GM19035 (cell line): ENCODE data around the gene CEP20.
"Not testable (repeated sequence)": the region's sequence is repeated elsewhere in the genome, so short reads cannot be mapped to it uniquely, and the experiment has no call there.

Experiments used
- ATAC-seq: cut with Tn5 transposase; IDR thresholded peaks from one replicate; pipeline ENCODE4 v1.9.1; 2021; ENCODE audit not compliant: unreplicated experiment

CEP20 gene

DNA sequence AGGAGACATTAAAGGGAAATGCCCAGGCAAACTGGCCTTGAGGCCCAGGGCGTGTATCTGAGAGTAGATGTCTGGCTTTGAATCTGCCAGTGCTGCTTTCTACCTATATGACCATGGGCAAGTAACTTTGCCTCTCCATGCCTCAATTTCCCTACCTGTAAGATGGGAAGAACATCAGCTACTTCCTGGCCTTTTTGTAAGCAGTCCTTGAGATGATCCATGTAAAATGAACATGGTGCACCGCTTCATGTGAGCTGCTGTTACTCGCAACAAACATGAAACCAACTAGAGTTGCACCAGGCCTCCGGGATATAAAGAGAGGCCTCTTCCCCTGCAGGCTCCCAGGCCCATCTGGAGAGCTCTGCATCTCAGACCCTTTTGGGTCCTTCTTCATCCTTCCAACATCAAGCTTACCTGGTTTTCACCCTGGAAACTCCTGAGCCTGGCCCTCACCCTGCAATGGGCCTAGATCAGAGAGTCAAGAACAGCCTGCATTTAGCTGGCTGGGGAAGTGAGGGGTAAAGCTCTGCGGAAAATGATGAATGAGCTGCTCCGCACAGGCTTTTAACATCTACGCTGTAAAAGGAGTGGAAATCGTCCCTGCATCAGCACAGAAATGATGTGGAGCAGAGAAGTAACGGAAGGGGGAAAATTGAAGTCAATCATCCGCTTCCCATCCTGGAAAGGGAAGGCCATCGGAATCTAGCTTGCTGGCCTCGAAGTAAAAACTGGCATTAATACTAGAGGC, 29.3 kb downstream of the CEP20 start:
- no peak for ATAC-seq

DNA sequence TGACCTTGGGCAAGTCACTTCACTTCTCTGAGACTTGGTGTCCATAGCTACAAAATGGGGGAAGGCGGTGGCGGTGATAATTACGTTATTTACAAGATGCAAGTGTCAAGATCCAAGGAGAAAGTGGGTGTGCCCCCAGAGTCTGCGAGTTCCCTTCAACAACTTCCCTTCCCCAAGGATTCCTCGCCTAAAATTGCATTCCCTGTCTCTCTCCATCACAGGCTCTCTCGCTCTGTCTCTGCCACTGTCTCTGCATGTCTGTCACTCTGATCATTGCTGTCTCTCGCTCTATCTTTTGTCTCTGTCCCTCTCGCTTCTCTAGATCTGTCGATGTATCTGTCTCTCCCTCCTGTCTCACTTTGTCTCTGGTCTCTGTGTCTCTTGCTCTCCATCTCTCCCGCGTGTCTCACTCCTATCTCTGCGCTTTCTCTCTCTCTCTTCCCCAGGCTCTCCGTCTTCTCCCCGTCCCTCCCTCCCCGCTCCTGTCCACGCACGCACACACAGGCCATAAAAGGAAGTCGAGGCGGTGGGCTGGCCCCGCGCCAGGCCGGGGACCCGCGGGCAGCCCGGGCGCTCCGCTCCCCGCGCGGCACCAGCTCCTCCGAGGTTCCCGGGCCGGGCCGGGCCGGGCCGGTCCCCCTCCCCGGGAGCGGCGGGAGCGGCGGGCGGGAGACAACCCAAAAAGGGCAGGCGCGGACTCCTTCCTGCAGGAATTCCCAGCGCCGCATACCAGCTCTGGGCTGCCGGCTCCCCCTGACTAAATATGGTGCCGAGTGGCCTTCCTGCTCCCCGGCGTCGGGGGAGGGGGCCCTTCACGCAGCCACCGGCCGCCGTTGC, 30.5 kb downstream of the CEP20 start:
- no peak for ATAC-seq

DNA sequence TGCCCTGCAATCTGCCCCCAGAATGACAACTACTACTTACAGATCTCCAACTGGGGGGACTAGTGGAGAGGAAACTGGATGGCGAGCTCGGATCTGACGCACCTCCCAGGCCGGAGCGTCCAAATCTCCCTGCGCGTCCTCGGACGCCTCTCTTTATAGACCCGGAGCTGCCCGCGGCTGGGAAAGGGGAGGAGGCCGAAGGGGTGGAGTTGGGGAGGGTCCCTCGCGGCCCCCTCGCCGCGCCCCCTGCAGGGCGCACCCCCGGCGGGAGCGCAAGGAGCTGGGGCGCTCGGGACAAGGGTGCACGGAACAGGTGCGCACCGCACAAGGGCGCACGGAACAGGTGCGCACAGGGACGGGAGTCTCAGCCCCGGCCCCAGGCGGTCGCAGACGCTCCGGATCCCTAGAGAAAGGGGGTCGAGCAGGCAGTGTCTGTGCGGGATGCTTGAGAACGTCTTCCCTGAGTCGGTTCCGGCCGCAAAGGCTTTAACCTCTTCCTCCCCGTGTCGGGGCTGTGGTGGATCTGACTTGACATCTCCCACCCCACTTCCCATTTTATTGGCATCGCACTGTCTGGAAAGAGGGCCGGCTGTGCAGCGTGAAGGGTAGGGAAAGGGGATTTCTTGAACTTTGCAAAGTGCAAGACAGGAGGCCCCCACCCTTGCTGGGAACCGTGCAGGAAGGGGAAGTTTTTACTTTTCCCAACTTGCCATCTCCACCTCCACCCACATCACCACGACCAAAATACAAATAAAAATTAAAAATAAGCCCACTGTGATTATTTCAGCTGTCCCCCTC, 31.3 kb downstream of the CEP20 start, which contains the start of gene MYH11:
MYH11 (minus strand) TSS at position 128 of the 798 bp plus-strand sequence. CDS start 18,776 bp downstream, outside the sequence.
- no peak for ATAC-seq

DNA sequence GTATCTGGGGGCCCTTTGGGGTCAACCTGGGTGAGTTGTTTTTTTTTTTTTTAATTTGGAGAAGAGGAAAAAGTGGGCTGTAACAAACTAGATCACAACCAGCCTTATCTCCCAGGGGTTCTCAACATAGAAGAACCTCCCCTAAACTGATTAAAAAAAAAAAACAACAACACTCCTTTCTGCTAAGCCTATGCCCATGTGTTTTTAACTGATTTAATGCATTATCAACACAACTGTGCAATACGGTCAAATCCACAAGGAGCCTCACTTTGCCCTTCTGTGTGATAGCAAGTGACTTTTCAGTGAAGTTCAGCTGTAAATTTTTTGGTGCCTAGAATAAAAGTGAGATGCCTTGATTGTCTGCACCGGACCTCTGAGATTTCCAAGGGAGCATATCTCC, 32.2 kb downstream of the CEP20 start:
- ATAC-seq = no peak

DNA sequence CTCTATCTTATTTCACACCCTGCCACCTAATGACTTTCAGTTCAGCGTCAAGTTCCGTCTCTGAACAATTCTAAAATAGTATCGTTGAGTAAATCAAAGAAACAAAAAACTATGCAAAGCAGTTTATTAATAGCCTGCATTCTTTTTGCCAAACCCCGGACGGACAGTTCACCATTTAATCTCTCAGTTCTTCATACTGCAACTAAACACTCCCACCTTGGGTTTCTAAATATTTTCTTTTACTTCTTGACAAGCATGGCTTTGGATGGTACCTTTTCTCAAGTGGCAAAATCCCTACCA, 32.7 kb downstream of the CEP20 start:
- ATAC-seq = peak; percentile 80

DNA sequence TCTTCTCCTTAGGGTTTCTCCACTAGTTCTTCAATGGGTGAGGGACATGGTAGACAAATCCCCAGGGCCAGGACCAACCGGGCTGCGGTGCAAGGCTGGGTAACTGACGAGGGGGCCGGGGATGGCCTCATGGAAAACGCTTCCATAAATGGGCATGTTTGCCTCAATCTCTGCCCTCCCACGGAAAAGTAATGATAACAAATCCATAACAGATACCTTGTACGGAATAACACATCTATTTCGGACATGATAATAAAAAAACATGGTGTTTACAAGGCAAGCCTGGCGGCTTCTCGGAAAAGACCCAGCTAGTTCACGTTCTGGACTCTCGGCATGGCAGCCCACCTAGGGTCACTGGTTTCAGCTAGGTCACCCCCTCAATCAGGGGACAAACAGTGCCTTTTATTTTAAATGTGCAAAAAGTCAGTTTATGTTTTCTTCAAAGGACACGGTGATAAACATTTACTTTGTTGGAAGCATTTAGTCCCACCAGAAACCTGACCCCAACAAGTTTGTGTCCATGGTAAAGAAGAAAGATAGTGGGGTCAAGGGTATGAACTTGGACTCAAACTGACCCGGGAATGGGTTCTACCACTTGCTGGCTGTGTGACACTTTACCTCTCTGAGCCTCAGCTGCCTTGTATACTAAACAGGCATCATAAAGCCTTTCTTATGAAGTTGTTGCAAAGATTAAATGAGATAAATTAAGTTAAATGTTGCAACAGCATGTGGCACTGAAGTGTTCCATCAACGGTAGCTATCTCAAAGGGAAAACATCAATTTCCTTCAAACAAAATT, 33.3 kb downstream of the CEP20 start:
- ATAC-seq = peak; percentile 16

DNA sequence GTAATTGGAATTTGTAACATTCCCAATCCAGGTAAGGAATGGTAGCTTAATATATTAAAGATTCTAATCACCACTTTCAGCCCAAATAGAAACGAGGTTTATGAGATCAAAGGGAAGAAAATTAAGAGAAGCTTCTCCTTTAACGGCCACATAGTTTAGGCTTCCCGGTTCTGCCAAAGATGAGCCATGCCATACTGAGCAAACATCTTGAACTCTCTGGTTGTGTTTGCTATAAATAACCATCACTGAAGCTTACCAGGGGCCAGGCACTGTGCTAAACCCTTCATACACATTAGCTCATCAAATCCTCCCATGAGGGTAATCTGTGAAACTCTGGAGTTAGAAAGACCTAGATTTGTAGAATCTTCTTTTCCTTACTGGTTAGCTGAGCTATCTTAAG, 34.3 kb downstream of the CEP20 start:
- ATAC-seq = no peak

DNA sequence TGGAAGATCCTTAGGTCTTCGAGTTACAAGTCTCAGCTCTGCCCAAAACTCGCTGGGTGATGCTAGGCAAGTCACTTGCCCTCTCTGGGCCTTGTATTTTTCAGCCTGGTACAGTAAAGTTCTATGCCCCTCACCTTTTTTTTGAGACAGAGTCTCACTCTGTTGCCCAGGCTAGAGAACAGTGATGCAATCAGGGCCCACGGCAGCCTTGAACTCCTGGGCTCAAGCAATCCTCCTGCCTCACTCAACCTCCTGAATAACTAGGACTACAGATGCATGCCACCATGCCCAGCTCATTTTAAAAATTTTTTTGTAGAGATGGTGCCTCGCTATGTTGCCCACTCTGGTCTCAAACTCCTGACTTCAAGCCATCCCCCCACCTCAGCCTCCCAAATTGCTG, 35.4 kb downstream of the CEP20 start:
- no peak for ATAC-seq

DNA sequence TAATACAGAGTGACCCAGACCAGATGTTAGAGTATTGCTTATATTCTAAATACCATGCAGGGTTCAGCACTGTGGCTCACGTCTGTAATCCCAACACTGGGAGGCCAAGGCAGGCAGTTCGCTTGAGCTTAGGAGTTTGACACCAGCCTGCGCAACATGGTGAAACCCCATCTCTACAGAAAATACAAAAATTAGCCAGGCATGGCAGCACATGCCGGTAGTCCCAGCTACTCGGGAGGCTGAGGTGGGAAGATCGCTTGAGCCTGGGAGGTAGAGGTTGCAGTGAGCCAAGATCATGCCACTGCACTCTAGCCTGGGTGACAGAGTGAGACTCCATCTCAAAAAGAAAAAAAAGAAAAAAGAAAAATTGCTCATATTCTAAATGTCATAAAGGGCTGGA, 37.8 kb downstream of the CEP20 start:
- not testable (repeated sequence) for ATAC-seq

DNA sequence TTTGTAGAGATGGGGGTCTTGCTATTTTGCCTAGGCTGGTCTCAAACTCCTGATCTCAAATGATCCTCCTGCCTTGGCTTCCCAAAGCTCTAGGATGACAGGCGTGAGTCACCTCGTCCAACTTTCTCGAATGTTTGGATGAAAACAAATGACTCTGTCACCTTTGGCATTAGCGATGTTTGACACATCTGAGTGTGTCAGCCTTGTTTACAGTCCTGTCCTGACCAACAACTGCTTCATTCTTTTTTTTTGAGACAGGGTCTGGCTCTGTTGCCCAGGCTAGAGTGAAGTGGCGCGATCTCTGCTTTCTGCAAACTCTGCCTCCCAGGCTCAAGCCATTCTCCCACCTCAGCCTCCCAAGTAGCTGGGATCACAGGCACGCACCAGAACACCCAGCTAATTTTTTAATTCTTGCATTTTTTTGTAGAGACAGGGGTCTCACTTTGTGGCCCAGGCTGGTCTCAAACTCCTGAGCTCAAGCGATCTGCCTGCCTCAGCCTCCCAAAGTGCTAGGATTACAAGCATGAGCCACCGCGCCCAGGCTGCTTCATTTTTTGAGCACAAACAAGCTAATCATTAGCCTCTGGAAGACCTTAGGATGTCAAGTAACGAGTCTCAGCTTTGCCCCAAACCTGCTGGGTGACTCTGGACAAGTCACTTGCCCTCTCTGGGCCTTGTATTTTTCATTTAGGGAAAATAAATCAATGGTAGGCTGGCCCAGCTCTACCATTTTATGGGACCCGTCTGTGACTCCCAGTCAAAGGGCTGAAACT, 39.0 kb downstream of the CEP20 start:
- ATAC-seq = no peak

DNA sequence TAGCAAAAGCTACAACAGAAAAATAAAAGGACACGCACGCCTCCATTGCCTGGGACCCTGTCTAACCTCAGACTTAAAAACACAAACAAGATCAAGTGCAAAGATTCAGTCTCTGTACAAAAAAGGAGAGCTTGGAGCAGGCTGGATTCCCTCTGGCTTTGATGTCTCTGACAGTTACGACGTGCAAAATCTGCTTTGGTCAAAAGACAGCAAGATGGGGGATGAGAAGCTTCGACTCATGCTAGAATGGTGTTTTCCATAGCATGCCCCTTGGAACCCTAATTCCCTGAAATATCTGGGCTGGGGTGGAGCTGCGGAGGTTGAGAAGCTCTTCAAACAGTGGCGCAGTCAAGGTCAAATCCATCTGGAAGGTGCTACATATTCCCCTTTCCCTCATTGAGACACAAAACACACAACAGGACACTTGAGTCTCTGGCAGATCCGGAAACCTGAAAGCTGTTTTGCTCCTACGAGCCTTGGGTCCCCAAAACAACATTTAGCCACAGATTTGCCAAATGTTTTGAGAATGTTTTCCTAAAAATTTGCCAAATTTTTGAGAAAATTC, 40.7 kb downstream of the CEP20 start:
- ATAC-seq = no peak

DNA sequence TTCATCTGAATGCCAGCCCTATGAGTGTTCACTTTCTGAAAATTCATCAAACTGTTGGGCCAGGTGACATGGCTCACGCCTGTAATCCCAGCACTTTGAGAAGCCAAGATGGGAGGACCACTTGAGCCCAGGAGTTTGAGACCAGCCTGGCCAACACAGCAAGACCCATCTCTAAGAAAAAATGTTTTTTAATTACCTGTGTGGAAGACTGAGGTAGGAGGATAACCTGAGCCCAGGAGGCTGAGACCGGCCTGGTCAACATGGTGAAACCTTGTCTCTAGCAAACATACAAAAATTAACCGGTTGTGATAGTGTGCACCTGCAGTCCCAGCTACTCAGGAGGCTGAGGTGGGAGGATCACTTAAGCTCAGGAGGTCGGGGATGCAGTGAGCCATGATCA, 41.9 kb downstream of the CEP20 start:
- ATAC-seq = no peak

DNA sequence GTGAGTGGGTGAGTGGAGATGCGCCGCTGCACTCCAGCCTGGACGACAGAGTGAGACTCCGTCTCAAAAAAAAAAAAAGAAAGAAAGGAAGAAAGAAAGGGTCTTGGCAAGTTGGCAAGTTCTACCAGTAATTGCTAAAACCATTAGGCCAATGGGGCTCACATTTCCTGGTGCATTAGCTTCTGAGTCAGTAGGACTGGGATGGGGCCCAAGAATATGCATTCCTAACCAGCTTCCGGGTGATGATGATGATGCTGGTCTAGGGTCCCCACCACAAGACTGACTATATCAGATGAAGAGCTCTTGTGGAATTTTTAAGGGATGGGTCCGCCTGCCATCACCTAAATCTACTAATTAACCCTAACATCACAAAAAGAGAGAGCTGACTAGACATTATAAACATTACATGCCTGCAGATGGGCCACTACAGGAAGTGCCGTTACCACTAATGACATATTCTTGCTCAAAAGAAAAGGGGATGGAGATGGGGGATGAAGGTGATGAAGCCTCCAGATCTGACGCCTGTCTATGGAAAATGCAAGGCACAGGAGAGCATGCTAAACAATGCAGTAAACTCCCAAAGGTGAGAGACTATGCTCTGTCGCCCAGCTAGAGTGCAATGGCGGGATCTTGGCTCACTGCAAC, 44.6 kb downstream of the CEP20 start:
- ATAC-seq = no peak

DNA sequence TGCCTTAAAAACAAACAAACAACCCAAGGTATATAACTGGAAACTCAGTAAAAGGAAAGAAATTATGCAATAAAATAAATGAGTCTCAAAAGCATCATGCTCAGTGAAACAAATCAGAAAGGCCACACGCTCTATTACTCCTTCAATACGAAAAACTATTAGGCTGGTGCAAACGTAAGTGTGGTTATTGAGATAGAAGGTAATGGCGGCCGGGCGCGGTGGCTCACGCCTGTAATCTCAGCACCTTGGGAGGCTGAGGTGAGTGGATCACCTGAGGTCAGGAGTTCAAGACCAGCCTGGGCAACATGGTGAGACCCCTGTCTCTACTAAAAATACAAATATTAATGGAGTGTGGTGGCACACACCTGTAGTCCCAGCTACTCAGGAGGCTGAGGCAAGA, 49.2 kb downstream of the CEP20 start:
- ATAC-seq = not testable (repeated sequence)

DNA sequence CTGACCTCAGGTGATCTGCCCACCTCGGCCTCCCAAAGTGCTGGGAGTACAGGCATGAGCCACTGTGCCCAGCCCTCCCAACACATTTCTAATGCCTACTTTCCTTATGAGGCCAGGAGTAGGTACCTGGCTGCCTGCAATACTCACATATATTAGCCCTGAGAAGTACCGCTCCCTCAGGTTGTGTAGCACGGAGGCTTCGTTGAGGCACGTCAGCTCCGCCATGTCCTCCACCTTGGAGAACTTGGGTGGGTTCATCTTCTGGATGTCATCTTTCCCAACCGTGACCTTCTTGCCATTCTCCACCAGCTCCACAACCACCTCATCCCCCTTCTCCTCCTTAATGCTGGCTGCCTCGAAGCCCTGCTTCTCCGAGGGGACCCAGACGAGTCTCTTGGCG, 50.6 kb downstream of the CEP20 start:
- ATAC-seq = no peak

DNA sequence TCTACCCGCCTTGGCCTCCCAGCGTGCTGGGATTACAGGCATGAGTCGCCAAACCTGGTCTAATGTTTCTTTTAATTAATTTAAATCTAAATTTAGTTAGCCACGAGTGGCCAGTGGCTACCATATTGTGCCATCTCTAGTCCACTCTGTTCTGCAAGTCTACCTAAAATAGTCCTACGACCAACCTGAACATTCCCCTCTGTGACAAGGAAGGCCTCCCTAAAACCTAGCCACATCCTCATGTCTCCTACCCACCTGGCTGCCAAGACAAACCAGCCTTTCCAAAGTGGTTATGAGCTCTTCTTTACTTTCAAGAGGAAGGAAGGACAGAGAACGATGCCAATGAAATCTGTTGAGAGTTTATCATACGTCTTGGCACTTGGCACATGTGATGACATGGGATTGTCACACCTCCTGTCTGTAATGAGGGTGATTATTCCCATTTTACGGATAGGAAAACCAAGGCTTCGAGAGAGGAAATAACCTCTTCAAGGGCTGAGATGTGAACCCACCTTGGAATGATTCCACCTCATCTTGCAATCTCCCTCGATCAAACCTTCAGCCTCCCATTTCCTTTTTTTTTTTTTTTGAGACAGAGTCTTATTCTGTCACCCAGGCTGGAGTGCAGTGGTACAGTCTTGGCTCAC, 51.3 kb downstream of the CEP20 start:
- no peak for ATAC-seq

DNA sequence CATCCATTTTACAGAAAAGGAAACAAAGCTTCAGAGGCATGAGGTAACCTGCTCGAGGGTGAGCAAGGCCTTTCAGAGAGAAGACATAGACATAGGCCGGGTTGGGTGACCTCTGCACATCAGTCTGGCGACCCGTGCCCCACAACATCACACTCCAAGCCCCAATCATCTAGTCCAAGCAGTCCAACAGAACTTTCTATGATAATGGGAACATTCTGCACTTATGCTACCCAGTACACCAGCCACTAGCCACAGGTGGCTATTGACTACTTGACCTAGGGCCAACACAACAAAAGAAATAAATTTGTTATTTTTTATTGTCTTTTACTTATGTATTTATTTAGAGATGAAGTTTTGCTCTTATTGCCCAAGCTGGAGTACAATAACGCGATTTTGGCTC, 52.3 kb downstream of the CEP20 start:
- ATAC-seq = no peak

DNA sequence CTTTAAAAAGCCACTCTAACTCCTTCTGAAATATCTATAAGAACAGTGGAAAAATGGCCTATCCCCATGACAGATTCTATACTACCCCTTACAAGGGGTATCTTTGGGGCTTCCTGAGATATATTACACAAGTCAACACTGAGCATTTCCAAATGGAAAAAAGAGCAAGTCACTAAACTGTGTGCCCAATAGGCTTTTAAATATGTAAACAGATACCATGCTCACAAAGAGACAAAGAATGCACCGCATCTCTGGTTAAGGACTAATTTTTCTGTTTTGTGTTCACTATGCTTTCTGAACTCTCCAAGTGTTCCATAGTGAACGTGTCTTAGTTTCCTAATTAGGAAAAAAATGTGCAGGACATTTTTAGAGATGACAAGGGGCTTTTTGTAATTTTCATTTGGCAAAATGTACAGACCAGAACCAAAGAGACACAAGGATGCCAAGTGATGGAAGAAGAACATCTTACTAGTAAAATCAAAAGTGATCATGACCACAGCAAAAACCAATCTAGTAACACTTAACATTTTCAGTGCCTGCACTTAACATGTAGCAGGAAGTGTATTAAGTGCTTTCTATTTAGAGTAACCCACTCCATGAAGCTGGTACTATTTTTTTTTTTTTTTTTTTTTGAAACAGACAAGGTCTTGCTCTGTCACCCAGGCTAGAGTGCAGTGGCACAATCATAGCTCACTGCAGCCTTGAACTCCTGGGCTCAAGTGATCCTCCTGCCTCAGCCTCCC, 53.1 kb downstream of the CEP20 start:
- ATAC-seq = no peak
